Measurements from ENCODE around the gene FKBP1C. TPM values are rescaled to one million over a fixed set of nuclear protein-coding genes. Genes with fewer than 3 reads are reported as not detected.

The FKBP1C gene
- total RNA-seq, 4 donors from 2014 or later, result 0.16 to 0.53 TPM; not detected in 2

- WGBS, 2 donors, result 52 to 69% methylated on average over 3 of the region's 3 CpGs
- intact Hi-C loops (cut with DNase I; ENCODE audit: low total_unique reads), result no loop called here
- DNase-seq (ENCODE audit: low spot score in 2 of 2), result no peak
- H3K4me3 ChIP-seq (ENCODE audit: low read depth, poor library complexity, severe bottlenecking), result no peak overlapping the region
- TF ChIP-seq, protein P1, sequence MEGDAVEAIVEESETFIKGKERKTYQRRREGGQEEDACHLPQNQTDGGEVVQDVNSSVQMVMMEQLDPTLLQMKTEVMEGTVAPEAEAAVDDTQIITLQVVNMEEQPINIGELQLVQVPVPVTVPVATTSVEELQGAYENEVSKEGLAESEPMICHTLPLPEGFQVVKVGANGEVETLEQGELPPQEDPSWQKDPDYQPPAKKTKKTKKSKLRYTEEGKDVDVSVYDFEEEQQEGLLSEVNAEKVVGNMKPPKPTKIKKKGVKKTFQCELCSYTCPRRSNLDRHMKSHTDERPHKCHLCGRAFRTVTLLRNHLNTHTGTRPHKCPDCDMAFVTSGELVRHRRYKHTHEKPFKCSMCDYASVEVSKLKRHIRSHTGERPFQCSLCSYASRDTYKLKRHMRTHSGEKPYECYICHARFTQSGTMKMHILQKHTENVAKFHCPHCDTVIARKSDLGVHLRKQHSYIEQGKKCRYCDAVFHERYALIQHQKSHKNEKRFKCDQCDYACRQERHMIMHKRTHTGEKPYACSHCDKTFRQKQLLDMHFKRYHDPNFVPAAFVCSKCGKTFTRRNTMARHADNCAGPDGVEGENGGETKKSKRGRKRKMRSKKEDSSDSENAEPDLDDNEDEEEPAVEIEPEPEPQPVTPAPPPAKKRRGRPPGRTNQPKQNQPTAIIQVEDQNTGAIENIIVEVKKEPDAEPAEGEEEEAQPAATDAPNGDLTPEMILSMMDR (IDR thresholded peaks at IDR 0.05), result no peak
- TF ChIP-seq POLR2A (IDR thresholded peaks at IDR 0.05), result no peak
These were observed 25.1 kb downstream of the FKBP1C start for GRCh38 chr6:63236398-63236817.

DNA sequence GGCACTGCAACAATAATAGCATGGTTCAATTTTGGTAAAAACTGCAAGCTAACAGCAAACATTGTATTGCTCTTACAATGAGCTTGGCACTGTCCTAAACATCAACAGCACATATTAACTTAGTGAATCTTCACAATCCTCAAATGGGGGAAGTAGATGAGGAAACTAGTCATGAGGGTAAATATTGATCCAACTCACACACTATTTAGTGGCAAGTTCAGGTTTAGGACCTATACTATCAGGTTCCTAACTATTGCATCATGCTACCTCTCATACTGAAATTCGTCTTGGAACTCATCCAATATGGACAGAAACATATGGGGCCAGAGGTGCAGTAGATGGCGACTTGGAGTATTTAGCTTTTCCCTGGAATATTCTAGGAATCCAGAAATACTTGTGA is 34.2 kb downstream of the FKBP1C start:
- TF ChIP-seq POLR2A (IDR thresholded peaks at IDR 0.05), result no peak
- TF ChIP-seq, protein P1 (IDR thresholded peaks at IDR 0.05), result no peak
- intact Hi-C loops (cut with DNase I; ENCODE audit: low total_unique reads), result no loop called here
- DNase-seq (ENCODE audit: low spot score in 2 of 2), result no peak
- H3K4me3 ChIP-seq (ENCODE audit: low read depth, poor library complexity, severe bottlenecking), result no peak overlapping the region
- WGBS, 2 donors, result 52 to 55% methylated on average over 2 of the region's 2 CpGs

DNA sequence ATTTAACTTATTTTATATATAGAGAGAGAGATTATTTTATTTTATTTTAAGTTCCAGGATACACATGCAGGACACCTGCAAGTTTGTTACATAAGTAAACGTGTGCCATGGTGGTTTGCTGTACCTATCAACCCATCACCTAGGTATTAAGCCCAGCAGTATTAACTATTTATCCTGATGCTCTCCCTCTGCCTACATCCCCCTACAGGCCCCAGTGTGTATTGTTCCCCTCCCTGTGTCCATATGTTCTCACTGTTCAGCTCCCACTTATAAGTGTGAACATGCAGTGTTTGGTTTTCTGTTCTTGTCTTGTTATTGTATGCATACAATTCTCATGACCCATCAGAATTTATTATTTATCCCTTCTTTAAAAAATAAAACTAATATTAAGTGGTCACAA is 34.6 kb downstream of the FKBP1C start:
- no peak overlapping the region for H3K4me3 ChIP-seq (ENCODE audit: low read depth, poor library complexity, severe bottlenecking)
- intact Hi-C loops (cut with DNase I; ENCODE audit: low total_unique reads), result no loop called here
- DNase-seq (ENCODE audit: low spot score in 2 of 2), result no peak
- 67 to 85% methylated on average over 1 of the region's 1 CpG for WGBS, 2 donors
- TF ChIP-seq, protein P1 (IDR thresholded peaks at IDR 0.05), result no peak
- no peak for TF ChIP-seq POLR2A (IDR thresholded peaks at IDR 0.05)

- H3K4me3 ChIP-seq (ENCODE audit: low read depth, poor library complexity, severe bottlenecking), result no peak overlapping the region
- intact Hi-C loops (cut with DNase I; ENCODE audit: low total_unique reads), result no loop called here
- TF ChIP-seq POLR2A (IDR thresholded peaks at IDR 0.05), result no peak
- TF ChIP-seq, protein P1 (IDR thresholded peaks at IDR 0.05), result no peak
- no peak for DNase-seq (ENCODE audit: low spot score in 2 of 2)
These were observed 35.3 kb downstream of the FKBP1C start for GRCh38 chr6:63246581-63246980.

DNA sequence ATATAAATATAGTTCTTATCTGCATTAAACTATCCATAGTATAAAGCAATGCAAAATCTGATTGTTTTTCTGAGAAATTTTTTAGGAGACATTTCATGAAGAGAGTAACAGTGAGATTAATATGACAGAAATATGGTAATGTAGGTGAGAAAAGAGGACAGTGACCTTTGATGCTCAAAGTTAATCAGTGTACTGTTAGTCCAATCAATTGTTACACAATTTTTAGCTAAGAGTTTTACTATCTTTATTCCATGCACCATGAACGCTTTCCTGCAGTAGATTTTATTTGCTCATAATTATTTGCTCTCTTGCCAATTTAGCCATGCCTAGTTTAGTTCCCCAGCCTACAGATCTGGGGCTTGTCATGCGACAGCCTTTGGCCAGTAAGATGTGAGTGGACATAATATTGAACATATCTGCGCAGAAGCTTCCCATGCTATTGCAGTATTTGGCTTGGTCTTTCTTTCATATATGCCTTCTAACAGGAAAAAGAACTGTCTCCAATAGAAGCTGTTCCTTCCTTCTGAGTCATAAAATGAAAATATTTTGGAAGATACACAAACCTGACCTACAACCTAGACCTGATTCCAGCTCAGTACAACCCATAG is 38.7 kb downstream of the FKBP1C start:
- intact Hi-C loops (cut with DNase I; ENCODE audit: low total_unique reads), result no loop called here
- H3K4me3 ChIP-seq (ENCODE audit: low read depth, poor library complexity, severe bottlenecking), result no peak overlapping the region
- no peak for DNase-seq (ENCODE audit: low spot score in 2 of 2)
- TF ChIP-seq, protein P1 (IDR thresholded peaks at IDR 0.05), result no peak
- TF ChIP-seq POLR2A (IDR thresholded peaks at IDR 0.05), result no peak
- 84 to 85% methylated on average over 3 of the region's 3 CpGs for WGBS, 2 donors

DNA sequence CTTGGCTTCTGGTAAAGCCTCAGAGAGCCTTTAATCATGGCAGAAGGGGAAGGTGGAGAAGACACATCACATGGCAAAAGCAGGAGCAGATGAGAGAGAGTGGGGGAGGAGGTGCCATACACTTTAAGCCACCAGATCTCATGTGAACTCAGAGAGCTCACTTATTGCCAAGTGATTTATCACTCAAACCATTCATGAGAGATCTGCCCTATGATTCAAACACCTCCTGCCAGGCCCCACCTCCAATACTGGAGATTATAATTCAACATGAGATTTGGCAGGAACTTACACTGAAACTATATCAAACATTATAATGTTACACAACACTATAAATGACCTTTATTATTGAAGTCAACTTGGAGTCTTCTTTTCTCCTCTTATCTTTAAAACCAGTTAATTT is 47.9 kb downstream of the FKBP1C start:
- TF ChIP-seq POLR2A (IDR thresholded peaks at IDR 0.05), result no peak
- TF ChIP-seq, protein P1 (IDR thresholded peaks at IDR 0.05), result no peak
- intact Hi-C loops (cut with DNase I; ENCODE audit: low total_unique reads), result no loop called here
- no peak for DNase-seq (ENCODE audit: low spot score in 2 of 2)
- no peak overlapping the region for H3K4me3 ChIP-seq (ENCODE audit: low read depth, poor library complexity, severe bottlenecking)

Data from lower leg skin (tissue), 4 donors.